SJSA1 (cell line): ENCODE data around the gene CNGA4. TPM values are rescaled to one million over a fixed set of nuclear protein-coding genes. Genes with fewer than 3 reads are reported as not detected.

ENCODE experiments used
- DNase-seq, 2 experiments: peaks; one replicate each; pipeline ENCODE4 v3.0.0-alpha.2; 2015 to 2020; ENCODE audit warnings: low spot score in 2 of 2, low read depth in 1 of 2
- H3K27ac ChIP-seq: fragments of 250-450 bp; sonication (Bioruptor Pico); 2 replicates; pipeline ENCODE4 v1.5.1; 2020; ENCODE audit warnings: mild to moderate bottlenecking, moderate library complexity
- H3K27me3 ChIP-seq: fragments of 250-450 bp; sonication (Bioruptor Pico); replicated peaks from 2 replicates; pipeline ENCODE4 v1.5.1; 2020; ENCODE audit warnings: mild to moderate bottlenecking, moderate library complexity
- H3K36me3 ChIP-seq: fragments of 250-450 bp; sonication (Bioruptor Pico); 2 replicates; pipeline ENCODE4 v1.5.1; 2020; ENCODE audit warnings: mild to moderate bottlenecking
- H3K4me1 ChIP-seq: fragments of 250-450 bp; sonication (Bioruptor Pico); replicated peaks from 2 replicates; pipeline ENCODE4 v1.6.1; 2021; ENCODE audit warnings: mild to moderate bottlenecking
- H3K4me3 ChIP-seq: fragments of 250-450 bp; sonication (Bioruptor Pico); 2 replicates; pipeline ENCODE4 v1.5.1; 2020; ENCODE audit warnings: mild to moderate bottlenecking
- H3K9me3 ChIP-seq: fragments of 250-450 bp; sonication (Bioruptor Pico); replicated peaks from 2 replicates; pipeline ENCODE4 v1.5.1; 2020; ENCODE audit warnings: mild to moderate bottlenecking
- total RNA-seq: library from RNA; depleted of rRNA; stranded (reverse); fragments of >200 nt; shearing (Covaris generic); gene quantifications from 2 replicates; pipeline ENCODE4 v1.2.3, GENCODE V29; 2014; rRNA removed

The CNGA4 gene, protein sequence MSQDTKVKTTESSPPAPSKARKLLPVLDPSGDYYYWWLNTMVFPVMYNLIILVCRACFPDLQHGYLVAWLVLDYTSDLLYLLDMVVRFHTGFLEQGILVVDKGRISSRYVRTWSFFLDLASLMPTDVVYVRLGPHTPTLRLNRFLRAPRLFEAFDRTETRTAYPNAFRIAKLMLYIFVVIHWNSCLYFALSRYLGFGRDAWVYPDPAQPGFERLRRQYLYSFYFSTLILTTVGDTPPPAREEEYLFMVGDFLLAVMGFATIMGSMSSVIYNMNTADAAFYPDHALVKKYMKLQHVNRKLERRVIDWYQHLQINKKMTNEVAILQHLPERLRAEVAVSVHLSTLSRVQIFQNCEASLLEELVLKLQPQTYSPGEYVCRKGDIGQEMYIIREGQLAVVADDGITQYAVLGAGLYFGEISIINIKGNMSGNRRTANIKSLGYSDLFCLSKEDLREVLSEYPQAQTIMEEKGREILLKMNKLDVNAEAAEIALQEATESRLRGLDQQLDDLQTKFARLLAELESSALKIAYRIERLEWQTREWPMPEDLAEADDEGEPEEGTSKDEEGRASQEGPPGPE
- not detected in 2 replicates for total RNA-seq

DNA sequence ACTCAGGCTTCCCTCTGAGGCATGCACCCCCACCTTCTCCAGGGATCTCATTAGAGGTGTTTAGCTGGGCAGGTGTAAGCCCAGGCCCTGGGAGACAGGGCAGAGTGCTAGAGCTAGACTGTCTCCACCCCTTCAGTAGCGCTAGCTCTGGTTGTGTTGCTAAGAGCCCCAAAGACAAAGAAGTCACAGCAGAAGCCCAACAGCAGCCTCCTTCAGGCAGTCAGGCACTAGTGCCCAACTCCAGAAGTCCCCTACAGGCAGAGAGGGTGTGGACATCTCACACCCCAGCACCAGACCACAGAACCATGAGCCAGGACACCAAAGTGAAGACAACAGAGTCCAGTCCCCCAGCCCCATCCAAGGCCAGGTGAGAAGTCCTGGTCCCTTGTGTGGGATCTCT lies at the start of gene CNGA4:
TSS of gene CNGA4 (plus strand) at position 188 of the 400 bp plus-strand sequence. CDS start at position 306, 118 bp downstream.
- no peak within 1 kb of the TSS for H3K27ac ChIP-seq
- H3K36me3 ChIP-seq = no peaks in the 10 kb centered on the region
- H3K4me3 ChIP-seq = no peak within 1 kb of the TSS
- no peaks in the 10 kb centered on the region for H3K9me3 ChIP-seq
- DNase-seq = no peak
- H3K27me3 ChIP-seq = no peaks in the 10 kb centered on the region
- no peaks in the 10 kb centered on the region for H3K4me1 ChIP-seq

DNA sequence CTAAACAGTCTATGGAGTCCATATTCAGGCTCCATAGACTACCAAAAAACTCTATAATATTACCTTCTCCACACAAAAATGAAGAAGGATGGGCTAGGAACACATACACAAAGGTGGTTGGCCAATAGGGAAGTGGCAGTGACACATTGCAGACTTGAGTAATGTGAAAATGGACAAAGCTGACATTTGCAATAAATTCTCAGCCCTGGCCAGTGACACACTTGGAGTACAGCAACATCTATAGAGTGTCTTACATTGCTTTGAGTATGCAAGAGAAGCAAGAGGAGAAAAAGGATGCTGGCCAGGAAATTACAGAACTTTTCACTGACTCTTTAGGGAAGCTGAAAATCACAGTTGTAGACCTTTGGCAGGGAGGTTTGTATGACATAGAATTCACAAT lies 47.1 kb upstream of the CNGA4 start:
- H3K27me3 ChIP-seq = no peaks in the 10 kb centered on the region
- no peak for DNase-seq
- no peaks in the 10 kb centered on the region for H3K9me3 ChIP-seq
- no peak overlapping the region for H3K4me3 ChIP-seq
- no peaks in the 10 kb centered on the region for H3K4me1 ChIP-seq
- no peaks in the 10 kb centered on the region for H3K36me3 ChIP-seq
- H3K27ac ChIP-seq = no peak overlapping the region

DNA sequence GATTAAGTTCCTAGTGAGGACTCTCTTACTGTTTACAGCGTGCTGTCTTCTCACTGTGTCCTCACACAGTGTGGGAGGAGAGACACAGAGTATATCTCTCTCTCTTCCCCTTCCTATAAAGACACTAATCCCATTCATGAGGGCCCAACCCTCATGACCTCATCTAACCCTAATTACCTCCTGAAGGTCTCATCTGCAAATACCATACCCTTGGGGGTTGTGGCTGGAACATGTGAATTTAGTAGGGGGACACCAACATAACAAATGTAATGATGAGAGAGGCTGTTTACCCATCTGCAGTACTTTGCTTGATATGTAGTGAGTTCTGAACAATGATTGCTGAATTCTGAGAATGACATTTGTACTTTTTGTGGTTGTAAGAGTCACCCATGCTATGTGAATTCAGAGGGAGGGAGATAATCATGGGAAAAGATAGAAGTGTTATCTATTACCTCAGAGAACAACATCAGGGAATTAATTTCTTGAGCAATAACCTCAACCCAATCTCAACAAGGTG lies 44.8 kb upstream of the CNGA4 start:
- no peak overlapping the region for H3K27ac ChIP-seq
- no peaks in the 10 kb centered on the region for H3K36me3 ChIP-seq
- no peaks in the 10 kb centered on the region for H3K27me3 ChIP-seq
- H3K9me3 ChIP-seq = no peaks in the 10 kb centered on the region
- no peak overlapping the region for H3K4me3 ChIP-seq
- H3K4me1 ChIP-seq = no peaks in the 10 kb centered on the region
- no peak for DNase-seq

DNA sequence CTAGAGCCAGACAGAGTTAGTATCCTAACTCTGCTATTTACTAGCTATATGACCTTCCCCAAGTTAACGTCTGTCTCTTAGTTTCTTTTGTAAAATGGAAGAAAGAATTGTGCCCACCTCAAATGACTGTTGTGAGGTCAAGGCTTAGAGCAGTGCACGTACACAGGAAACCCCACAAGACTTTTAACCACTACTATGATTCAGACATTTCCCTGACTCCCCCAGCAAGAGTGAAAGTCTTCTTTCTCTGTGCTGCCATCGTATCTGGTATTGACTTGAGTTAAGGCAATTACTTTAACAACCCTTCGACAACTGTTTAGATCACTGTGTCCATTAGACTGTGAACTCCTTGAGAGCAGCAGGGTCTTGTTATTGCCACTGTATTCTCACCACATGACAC lies 42.5 kb upstream of the CNGA4 start:
- H3K4me3 ChIP-seq = no peak overlapping the region
- DNase-seq = no peak
- H3K9me3 ChIP-seq = no peaks in the 10 kb centered on the region
- H3K4me1 ChIP-seq = no peaks in the 10 kb centered on the region
- H3K27me3 ChIP-seq = no peaks in the 10 kb centered on the region
- no peak overlapping the region for H3K27ac ChIP-seq
- H3K36me3 ChIP-seq = no peaks in the 10 kb centered on the region

- Histone ChIP-seq H3K27me3 (no peaks in the 10 kb centered on the region), H3K9me3 (no peaks in the 10 kb centered on the region), H3K36me3 (no peaks in the 10 kb centered on the region), H3K27ac (no peak overlapping the region), H3K4me1 (no peaks in the 10 kb centered on the region), H3K4me3 (no peak overlapping the region)
- no peak for DNase-seq
Observed at GRCh38 chr11:6197466-6198200, 41.3 kb upstream of the CNGA4 start.

DNA sequence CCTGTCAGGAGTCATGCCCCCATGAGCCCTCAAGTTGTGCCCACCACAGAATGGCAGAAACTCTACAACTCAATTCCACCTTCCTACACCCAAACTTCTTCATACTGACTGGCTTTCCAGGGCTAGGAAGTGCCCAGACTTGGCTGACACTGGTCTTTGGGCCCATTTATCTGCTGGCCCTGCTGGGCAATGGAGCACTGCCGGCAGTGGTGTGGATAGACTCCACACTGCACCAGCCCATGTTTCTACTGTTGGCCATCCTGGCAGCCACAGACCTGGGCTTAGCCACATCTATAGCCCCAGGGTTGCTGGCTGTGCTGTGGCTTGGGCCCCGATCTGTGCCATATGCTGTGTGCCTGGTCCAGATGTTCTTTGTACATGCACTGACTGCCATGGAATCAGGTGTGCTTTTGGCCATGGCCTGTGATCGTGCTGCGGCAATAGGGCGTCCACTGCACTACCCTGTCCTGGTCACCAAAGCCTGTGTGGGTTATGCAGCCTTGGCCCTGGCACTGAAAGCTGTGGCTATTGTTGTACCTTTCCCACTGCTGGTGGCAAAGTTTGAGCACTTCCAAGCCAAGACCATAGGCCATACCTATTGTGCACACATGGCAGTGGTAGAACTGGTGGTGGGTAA lies 39.6 kb upstream of the CNGA4 start, which contains the start of gene OR52W1:
TSS of gene OR52W1 (plus strand) at position 51 of the 637 bp plus-strand sequence. CDS start at position 51, 0 bp downstream.
- Histone ChIP-seq H3K27ac (no peak within 1 kb of the TSS), H3K9me3 (no peaks in the 10 kb centered on the region), H3K4me3 (no peak within 1 kb of the TSS), H3K4me1 (no peaks in the 10 kb centered on the region), H3K27me3 (no peaks in the 10 kb centered on the region), H3K36me3 (no peaks in the 10 kb centered on the region)
- no peak for DNase-seq

GRCh38 chr11:6200975-6201374 lies 37.9 kb upstream of the CNGA4 start:
- no peak for DNase-seq
- Histone ChIP-seq H3K4me1 (no peaks in the 10 kb centered on the region), H3K9me3 (no peaks in the 10 kb centered on the region), H3K27ac (no peak overlapping the region), H3K27me3 (no peaks in the 10 kb centered on the region), H3K4me3 (no peak overlapping the region), H3K36me3 (no peaks in the 10 kb centered on the region)

- Histone ChIP-seq H3K9me3 (no peaks in the 10 kb centered on the region), H3K36me3 (no peaks in the 10 kb centered on the region), H3K4me3 (no peak overlapping the region), H3K27ac (no peak overlapping the region), H3K27me3 (no peaks in the 10 kb centered on the region), H3K4me1 (no peaks in the 10 kb centered on the region)
- no peak for DNase-seq
Observed at GRCh38 chr11:6201481-6201880, 37.4 kb upstream of the CNGA4 start.

GRCh38 chr11:6202041-6202440 lies 36.8 kb upstream of the CNGA4 start:
- no peaks in the 10 kb centered on the region for H3K9me3 ChIP-seq
- no peaks in the 10 kb centered on the region for H3K27me3 ChIP-seq
- H3K4me3 ChIP-seq = no peak overlapping the region
- no peaks in the 10 kb centered on the region for H3K36me3 ChIP-seq
- DNase-seq = no peak
- H3K4me1 ChIP-seq = no peaks in the 10 kb centered on the region
- no peak overlapping the region for H3K27ac ChIP-seq

DNA sequence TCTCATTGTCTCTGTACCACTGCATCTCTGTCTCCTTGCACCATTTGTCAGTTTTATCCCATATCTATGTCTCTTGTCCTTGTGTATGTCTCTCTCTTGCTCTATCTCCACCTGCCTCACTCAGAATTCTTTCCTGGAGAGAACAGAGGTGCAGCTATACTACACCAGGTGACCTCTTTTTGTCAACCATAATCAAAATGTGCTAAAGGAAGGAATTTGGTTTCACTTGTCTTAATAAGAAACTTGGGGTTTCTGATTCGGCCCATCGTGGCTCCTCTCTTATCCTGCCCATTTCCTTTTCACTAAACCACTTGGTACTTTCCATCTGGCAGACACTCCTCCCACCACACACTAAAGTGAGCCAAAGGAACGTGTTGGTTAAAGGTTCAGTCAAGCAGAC lies 35.6 kb upstream of the CNGA4 start:
- H3K36me3 ChIP-seq = no peaks in the 10 kb centered on the region
- DNase-seq = no peak
- no peaks in the 10 kb centered on the region for H3K27me3 ChIP-seq
- no peaks in the 10 kb centered on the region for H3K4me1 ChIP-seq
- H3K27ac ChIP-seq = no peak overlapping the region
- no peaks in the 10 kb centered on the region for H3K9me3 ChIP-seq
- no peak overlapping the region for H3K4me3 ChIP-seq

GRCh38 chr11:6204706-6205105 lies 34.2 kb upstream of the CNGA4 start:
- no peak for DNase-seq
- Histone ChIP-seq H3K9me3 (no peaks in the 10 kb centered on the region), H3K36me3 (no peaks in the 10 kb centered on the region), H3K27me3 (no peaks in the 10 kb centered on the region), H3K27ac (no peak overlapping the region), H3K4me3 (no peak overlapping the region), H3K4me1 (no peaks in the 10 kb centered on the region)

GRCh38 chr11:6205366-6205765 lies 33.5 kb upstream of the CNGA4 start, which contains the start of gene C11orf42:
C11orf42 (plus strand) TSS chr11:6205557; CDS start chr11:6205616, 59 bp downstream.
- DNase-seq = no peak
- no peaks in the 10 kb centered on the region for H3K27me3 ChIP-seq
- no peaks in the 10 kb centered on the region for H3K9me3 ChIP-seq
- H3K36me3 ChIP-seq = no peaks in the 10 kb centered on the region
- H3K4me1 ChIP-seq = no peaks in the 10 kb centered on the region
- no peak within 1 kb of the TSS for H3K27ac ChIP-seq
- no peak within 1 kb of the TSS for H3K4me3 ChIP-seq

DNA sequence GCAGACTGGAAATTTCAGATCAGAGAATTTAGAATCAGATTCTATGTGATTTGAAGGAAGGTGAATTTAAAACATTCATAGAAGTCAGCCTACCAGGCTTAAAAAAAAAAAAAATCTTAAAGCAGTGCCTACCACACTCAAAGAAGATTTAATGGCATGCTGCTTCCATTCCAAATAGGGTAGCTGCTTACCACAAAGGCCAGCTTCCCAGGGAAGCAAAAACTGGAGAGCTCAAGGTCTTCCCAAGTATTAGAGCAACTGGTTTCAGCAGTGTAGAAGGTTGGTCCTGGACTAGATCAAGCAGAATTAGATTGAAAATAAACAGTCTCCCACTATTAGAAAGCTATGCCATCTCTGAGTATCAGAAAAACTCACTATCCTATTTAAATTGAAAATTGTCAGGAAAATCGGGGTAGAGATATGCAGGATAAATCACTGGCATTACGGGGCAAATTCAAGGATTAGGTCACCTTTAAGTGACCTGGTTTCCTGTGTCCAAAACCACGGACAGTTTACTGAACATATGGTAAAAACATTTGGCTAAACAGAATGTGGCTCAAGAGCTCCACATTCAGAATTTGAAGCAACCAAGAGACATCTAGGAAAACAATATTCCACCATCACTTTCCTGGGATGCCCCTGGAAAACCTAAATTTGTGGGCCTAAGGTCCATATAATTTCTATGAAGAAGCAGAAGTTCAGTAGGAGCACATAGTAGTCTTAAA lies 32.3 kb upstream of the CNGA4 start:
- H3K36me3 ChIP-seq = no peaks in the 10 kb centered on the region
- no peaks in the 10 kb centered on the region for H3K4me1 ChIP-seq
- no peaks in the 10 kb centered on the region for H3K27me3 ChIP-seq
- no peak for DNase-seq
- H3K27ac ChIP-seq = no peak overlapping the region
- no peak overlapping the region for H3K4me3 ChIP-seq
- no peaks in the 10 kb centered on the region for H3K9me3 ChIP-seq
